Measurements from ENCODE around the gene KHDC1.
"Not testable (repeated sequence)": the region's sequence is repeated elsewhere in the genome, so short reads cannot be mapped to it uniquely, and the experiment has no call there.

DNA sequence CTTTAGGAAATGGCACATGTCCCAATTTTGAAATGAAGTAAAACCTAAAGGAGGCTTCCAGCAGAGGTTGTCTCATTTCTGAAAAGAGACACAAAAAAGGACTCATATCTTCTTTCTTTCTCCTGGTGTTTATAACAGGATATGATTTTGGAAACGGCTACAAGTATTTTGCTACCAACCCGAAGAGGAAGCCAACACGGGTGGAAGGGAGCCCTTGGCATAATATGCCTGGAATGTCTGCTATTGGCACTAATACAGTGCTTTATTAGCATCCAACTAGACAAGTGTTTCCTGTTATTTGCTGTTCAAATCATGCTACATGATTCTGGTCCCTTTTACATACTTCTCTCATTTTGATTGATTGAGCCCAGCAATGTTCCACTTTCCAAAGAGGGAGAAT, 29.0 kb downstream of the KHDC1 start:
- not testable (repeated sequence) for TF ChIP-seq EZH2phosphoT487 (IDR thresholded peaks at IDR 0.05; ENCODE audit: insufficient read depth, low read depth); EZH2 (IDR thresholded peaks at IDR 0.05; ENCODE audit: insufficient read depth, poor library complexity, severe bottlenecking)
